Suppressor macrophage treated with lipopolysaccharide for 4 hours (primary cell): ENCODE data around the gene VAX1.
"Not testable (repeated sequence)": the region's sequence is repeated elsewhere in the genome, so short reads cannot be mapped to it uniquely, and the experiment has no call there.

Experiments used
- DNase-seq: peaks from one replicate; pipeline ENCODE4 v3.0.0-alpha.2; 2020

Gene VAX1

GRCh38 chr10:117137911-117138642 lies at the start of gene VAX1:
TSS of gene VAX1 (minus strand) at chr10:117138270. CDS start at chr10:117138056, 214 bp downstream.
- no peak for DNase-seq

GRCh38 chr10:117186832-117187615 lies 49.0 kb upstream of the VAX1 start:
- DNase-seq = no peak

GRCh38 chr10:117185817-117186216 lies 47.7 kb upstream of the VAX1 start:
- not testable (repeated sequence) for DNase-seq

GRCh38 chr10:117184821-117185220 lies 46.8 kb upstream of the VAX1 start:
- no peak for DNase-seq

GRCh38 chr10:117184296-117184695 lies 46.2 kb upstream of the VAX1 start:
- no peak for DNase-seq

- DNase-seq = no peak
Measured at GRCh38 chr10:117178190-117178589, 40.1 kb upstream of the VAX1 start.

- DNase-seq = peak; percentile 94
Measured at GRCh38 chr10:117175901-117176534, 37.9 kb upstream of the VAX1 start.

GRCh38 chr10:117175215-117175900 lies 37.3 kb upstream of the VAX1 start:
- DNase-seq = peak; percentile 17

- peak; percentile 88 for DNase-seq
Measured at GRCh38 chr10:117174439-117175214, 36.6 kb upstream of the VAX1 start.

- peak; percentile 24 for DNase-seq
Measured at GRCh38 chr10:117170244-117170643, 32.2 kb upstream of the VAX1 start.

GRCh38 chr10:117169480-117169879 lies 31.4 kb upstream of the VAX1 start:
- no peak for DNase-seq

- no peak for DNase-seq
Measured at GRCh38 chr10:117168729-117169128, 30.7 kb upstream of the VAX1 start.

GRCh38 chr10:117167789-117168674 lies 30.0 kb upstream of the VAX1 start:
- DNase-seq = peak; percentile 78

- no peak for DNase-seq
Measured at GRCh38 chr10:117167346-117167788, 29.3 kb upstream of the VAX1 start.

GRCh38 chr10:117166418-117167345 lies 28.6 kb upstream of the VAX1 start:
- no peak for DNase-seq

GRCh38 chr10:117165538-117166417 lies 27.7 kb upstream of the VAX1 start:
- DNase-seq = peak; percentile 74

GRCh38 chr10:117164592-117165537 lies 26.8 kb upstream of the VAX1 start:
- DNase-seq = peak; percentile 26
